ENCODE measurements around the gene BZW2.
A peak's percentile ranks its signal among the peaks of the same experiment; 100 is the strongest.
"Not testable (repeated sequence)": the region's sequence is repeated elsewhere in the genome, so short reads cannot be mapped to it uniquely, and the experiment has no call there.

BZW2 gene

GRCh38 chr7:16655394-16655793 lies 9.4 kb downstream of the BZW2 start:
- H3K9me3 Mint-ChIP-seq = no peaks in the 10 kb centered on the region
- TF ChIP-seq, protein P1, sequence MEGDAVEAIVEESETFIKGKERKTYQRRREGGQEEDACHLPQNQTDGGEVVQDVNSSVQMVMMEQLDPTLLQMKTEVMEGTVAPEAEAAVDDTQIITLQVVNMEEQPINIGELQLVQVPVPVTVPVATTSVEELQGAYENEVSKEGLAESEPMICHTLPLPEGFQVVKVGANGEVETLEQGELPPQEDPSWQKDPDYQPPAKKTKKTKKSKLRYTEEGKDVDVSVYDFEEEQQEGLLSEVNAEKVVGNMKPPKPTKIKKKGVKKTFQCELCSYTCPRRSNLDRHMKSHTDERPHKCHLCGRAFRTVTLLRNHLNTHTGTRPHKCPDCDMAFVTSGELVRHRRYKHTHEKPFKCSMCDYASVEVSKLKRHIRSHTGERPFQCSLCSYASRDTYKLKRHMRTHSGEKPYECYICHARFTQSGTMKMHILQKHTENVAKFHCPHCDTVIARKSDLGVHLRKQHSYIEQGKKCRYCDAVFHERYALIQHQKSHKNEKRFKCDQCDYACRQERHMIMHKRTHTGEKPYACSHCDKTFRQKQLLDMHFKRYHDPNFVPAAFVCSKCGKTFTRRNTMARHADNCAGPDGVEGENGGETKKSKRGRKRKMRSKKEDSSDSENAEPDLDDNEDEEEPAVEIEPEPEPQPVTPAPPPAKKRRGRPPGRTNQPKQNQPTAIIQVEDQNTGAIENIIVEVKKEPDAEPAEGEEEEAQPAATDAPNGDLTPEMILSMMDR (IDR thresholded peaks at IDR 0.05; ENCODE audit: unreplicated experiment in 3 of 3) = no peak
- no peak overlapping the region for H3K4me3 Mint-ChIP-seq
- no peak overlapping the region for H3K27ac Mint-ChIP-seq
- H3K27me3 Mint-ChIP-seq (ENCODE audit: low read depth) = no peaks in the 10 kb centered on the region
- peaks cover 4% of the 10 kb centered on the region for H3K36me3 Mint-ChIP-seq (ENCODE audit: low read depth)
- H3K4me1 Mint-ChIP-seq = peaks cover 22% of the 10 kb centered on the region

- Mint-ChIP-seq H3K27ac (no peak overlapping the region), H3K36me3 (ENCODE audit: low read depth) (peaks cover 4% of the 10 kb centered on the region), H3K27me3 (ENCODE audit: low read depth) (no peaks in the 10 kb centered on the region), H3K9me3 (no peaks in the 10 kb centered on the region), H3K4me1 (peaks cover 27% of the 10 kb centered on the region), H3K4me3 (no peak overlapping the region)
- TF ChIP-seq, protein P1 (IDR thresholded peaks at IDR 0.05; ENCODE audit: unreplicated experiment in 3 of 3) = no peak
These were observed 10.2 kb downstream of the BZW2 start for GRCh38 chr7:16656141-16656540.

GRCh38 chr7:16657656-16658279 lies 11.8 kb downstream of the BZW2 start:
- no peaks in the 10 kb centered on the region for H3K27me3 Mint-ChIP-seq (ENCODE audit: low read depth)
- no peaks in the 10 kb centered on the region for H3K9me3 Mint-ChIP-seq
- H3K27ac Mint-ChIP-seq = peak overlapping the region in 2 of 3 experiments; percentile 3 to 9
- TF ChIP-seq, protein P1 (IDR thresholded peaks at IDR 0.05; ENCODE audit: unreplicated experiment in 3 of 3) = no peak
- H3K4me3 Mint-ChIP-seq = no peak overlapping the region
- H3K36me3 Mint-ChIP-seq (ENCODE audit: low read depth) = peaks cover 7% of the 10 kb centered on the region
- H3K4me1 Mint-ChIP-seq = peaks cover 31% of the 10 kb centered on the region

DNA sequence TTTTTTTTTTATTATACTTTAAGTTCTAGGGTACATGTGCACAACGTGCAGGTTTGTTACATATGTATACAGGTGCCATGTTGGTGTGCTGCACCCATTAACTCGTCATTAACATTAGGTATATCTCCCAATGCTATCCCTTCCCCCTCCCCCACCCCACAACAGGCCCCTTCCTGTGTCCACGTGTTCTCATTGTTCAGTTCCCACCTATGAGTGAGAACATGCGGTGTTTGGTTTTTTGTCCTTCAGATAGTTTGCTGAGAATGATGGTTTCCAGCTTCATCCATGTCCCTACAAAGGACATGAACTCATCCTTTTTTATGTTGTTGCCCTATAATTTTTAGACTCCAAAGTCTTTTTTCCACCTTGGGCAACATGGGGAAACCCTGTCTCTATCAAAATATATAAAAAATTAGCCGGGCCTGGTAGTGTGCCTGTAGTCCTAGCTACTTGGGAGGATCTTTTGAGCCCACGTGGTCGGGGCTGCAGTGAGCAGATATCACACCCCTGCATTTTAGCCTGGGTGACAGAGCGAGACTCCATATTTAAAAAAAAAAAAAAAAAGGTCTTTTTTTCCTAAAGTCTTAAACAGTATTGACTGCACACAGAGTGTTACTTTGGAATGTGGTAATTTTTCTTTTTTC lies 14.0 kb downstream of the BZW2 start:
- peaks cover 14% of the 10 kb centered on the region for H3K36me3 Mint-ChIP-seq (ENCODE audit: low read depth)
- H3K4me1 Mint-ChIP-seq = peaks cover 32% of the 10 kb centered on the region
- not testable (repeated sequence) for H3K4me3 Mint-ChIP-seq; H3K27me3 Mint-ChIP-seq (ENCODE audit: low read depth); H3K9me3 Mint-ChIP-seq; H3K27ac Mint-ChIP-seq

DNA sequence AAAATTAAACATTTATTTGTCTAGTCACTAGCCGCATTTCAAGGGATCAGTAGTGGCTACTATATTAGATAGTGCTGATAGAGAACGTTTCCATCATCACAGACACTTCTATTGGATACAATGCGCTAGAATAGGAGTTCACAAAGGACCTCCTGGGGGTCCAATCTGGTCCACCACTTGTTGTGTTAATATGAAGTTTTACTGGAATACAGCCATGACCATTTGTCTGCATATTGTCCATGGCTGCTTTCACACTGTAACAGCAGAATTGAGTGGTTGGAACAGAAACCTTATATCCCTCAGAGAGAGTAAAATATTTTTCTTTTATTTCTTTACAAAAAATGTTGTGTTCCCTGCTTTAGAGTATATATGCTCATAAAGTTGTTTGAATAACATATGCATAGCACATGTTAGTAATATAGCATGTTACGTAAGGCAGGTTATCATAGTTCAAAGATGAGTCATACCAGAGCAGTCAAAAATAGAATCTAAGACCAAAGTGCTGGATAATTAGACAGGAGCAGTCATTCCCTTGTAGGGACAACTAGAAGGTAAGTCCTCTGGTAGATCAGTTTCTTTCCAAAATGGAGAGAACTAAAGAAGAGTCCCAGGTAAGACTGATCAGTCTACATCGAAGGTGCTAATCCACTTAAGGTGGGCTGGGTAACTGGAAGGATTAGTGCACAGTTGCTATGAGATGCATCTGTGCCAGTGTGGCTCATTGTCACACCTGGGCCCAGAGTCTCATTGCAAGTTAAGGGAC lies 14.9 kb downstream of the BZW2 start:
- no peaks in the 10 kb centered on the region for H3K27me3 Mint-ChIP-seq (ENCODE audit: low read depth)
- peaks cover 17% of the 10 kb centered on the region for H3K36me3 Mint-ChIP-seq (ENCODE audit: low read depth)
- H3K4me3 Mint-ChIP-seq = peak overlapping the region in 1 of 3 experiments; percentile 22
- TF ChIP-seq, protein P1 (IDR thresholded peaks at IDR 0.05; ENCODE audit: unreplicated experiment in 3 of 3) = no peak
- H3K4me1 Mint-ChIP-seq = peaks cover 32% of the 10 kb centered on the region
- peak overlapping the region in 1 of 3 experiments; percentile 11 for H3K27ac Mint-ChIP-seq
- no peaks in the 10 kb centered on the region for H3K9me3 Mint-ChIP-seq

GRCh38 chr7:16661924-16662323 lies 15.9 kb downstream of the BZW2 start:
- H3K27me3 Mint-ChIP-seq (ENCODE audit: low read depth) = no peaks in the 10 kb centered on the region
- H3K4me3 Mint-ChIP-seq = no peak overlapping the region
- TF ChIP-seq, protein P1 (IDR thresholded peaks at IDR 0.05; ENCODE audit: unreplicated experiment in 3 of 3) = no peak
- no peaks in the 10 kb centered on the region for H3K9me3 Mint-ChIP-seq
- H3K4me1 Mint-ChIP-seq = peaks cover 32% of the 10 kb centered on the region
- H3K27ac Mint-ChIP-seq = no peak overlapping the region
- H3K36me3 Mint-ChIP-seq (ENCODE audit: low read depth) = peaks cover 21% of the 10 kb centered on the region
